Measurements from ENCODE around the gene PARP16.

GRCh38 chr15:65208647-65209046, 78.0 kb downstream of the PARP16 start:
- TF ChIP-seq CTCF (IDR thresholded peaks at IDR 0.05) (no peak), POLR2A (IDR thresholded peaks at IDR 0.05) (no peak)

All from uterus (tissue), 2 donors.